GM19438 (cell line): ENCODE data around the gene NEU2.
"Not testable (repeated sequence)": the region's sequence is repeated elsewhere in the genome, so short reads cannot be mapped to it uniquely, and the experiment has no call there.

Source experiments
- ATAC-seq: cut with Tn5 transposase; IDR thresholded peaks from one replicate; pipeline ENCODE4 v1.9.1; 2021; ENCODE audit warnings: low read depth; ENCODE audit not compliant: unreplicated experiment

Gene NEU2

DNA sequence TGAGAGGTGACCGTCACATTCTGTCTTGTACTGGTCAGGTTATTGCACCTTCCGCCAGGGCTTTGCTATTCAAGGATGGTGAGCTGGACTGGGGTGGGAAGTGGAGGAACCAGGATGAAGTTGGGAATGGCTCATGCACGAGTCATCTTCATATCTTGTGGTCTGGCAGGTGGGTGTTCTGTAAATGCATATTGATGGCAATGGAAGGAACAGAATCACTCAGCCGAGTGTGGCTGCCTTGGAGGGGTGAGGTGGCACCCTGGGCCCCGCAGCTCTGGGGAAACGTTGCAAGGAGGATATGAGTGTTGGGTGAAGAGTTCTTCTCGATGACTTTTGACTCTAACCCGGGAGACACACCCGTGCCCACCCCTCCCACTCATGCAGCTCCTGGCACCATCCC lies 1.2 kb downstream of the NEU2 start:
- no peak for ATAC-seq

DNA sequence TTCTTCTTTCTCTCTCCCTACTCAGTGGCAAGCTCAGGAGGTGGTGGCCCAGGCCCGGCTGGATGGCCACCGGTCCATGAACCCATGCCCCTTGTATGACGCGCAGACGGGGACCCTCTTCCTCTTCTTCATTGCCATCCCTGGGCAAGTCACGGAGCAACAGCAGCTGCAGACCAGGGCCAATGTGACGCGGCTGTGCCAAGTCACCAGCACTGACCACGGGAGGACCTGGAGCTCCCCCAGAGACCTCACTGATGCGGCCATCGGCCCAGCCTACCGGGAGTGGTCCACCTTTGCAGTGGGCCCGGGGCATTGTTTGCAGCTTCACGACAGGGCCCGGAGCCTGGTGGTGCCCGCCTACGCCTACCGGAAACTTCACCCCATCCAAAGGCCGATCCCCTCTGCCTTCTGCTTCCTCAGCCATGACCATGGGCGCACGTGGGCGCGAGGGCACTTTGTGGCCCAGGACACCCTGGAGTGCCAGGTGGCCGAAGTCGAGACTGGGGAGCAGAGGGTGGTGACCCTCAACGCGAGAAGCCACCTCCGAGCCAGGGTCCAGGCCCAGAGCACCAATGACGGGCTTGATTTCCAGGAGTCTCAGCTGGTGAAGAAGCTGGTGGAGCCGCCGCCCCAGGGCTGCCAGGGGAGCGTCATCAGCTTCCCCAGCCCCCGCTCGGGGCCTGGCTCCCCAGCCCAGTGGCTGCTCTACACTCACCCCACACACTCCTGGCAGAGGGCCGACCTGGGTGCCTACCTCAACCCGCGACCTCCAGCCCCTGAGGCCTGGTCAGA lies 1.8 kb downstream of the NEU2 start:
- no peak for ATAC-seq

DNA sequence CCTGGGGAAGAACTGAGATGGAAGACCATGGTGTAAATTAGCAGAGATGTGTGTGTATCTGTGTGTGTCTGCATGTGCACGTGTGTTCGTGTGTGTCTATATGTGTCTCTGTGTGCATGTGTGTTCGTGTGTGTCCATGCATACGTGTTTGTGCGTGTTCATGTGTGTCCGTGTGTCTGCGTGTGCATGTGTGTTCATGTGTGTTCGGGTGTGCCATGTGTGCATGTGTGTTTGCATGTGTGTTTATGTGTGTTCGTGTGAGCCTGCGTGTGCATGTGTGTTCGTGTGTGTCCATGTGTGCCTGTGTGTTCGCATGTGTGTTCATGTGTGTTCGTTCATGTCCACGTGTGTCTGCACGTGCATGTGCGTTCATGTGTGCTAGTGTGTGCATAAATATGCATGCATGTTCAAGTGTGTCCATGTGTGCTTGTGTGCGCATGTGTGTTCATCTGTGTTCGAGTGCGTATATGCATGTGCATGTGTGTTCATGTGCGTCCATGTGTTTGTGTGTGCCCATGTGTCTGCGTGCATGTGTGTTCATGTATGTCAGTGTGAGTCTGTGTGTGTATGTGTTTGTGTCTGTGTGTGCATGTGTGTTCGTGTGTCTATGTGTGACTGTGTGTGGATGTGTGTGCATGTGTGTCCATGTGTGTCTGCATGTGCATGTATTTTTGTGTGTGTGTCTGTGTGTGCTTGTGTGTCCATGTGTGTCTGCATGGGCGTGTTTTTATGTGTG lies 3.1 kb downstream of the NEU2 start:
- ATAC-seq, result no peak

DNA sequence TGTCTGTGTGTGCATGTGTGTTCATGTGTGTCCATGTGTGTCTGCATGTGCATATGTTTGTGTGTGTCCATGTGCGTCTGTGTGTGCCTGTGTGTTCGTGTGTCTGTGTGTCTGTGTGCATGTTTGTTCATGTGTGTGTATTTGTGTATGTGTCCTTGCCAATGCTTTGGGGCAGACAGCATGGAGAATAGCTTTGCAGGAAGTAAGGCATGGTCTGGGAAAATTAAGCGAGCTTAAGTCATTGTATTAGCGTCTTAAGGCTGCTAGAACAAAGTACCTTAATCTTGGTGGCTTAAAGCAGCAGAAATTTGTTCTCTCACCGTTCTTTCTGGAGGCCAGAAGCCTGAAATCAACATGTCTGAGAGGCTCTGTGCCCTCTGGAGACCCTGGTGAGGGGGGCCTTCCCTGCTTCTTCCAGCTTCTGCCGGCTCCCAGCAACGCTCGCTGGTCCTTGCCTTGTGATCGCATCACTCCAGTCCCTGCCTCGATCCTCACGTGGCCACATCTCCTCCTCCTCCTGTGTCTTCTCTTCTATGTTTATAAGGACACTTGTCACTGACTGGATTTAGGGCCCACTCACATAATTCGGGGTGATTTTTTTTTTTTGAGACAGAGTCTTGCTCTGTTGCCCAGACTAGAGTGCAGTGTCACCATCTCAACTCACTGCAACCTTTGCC lies 3.8 kb downstream of the NEU2 start:
- no peak for ATAC-seq

DNA sequence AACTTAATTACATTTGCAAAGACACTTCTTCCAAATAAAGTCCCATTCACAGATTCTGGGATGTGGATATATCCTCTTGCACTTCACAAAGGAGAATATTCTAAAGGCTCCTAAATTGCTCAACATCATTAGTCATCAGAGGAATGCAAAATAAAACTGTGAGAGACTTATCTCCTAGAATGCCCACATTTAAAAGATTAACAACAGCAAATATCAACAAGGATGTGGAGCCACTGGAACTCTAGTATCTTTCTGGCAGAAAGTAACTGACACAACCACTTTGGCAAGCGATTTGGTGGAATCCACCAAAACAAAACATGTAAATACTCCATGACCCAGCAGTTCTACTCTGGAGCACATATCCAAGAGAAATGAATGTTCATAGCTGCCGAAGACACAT lies 4.6 kb downstream of the NEU2 start:
- ATAC-seq, result no peak

DNA sequence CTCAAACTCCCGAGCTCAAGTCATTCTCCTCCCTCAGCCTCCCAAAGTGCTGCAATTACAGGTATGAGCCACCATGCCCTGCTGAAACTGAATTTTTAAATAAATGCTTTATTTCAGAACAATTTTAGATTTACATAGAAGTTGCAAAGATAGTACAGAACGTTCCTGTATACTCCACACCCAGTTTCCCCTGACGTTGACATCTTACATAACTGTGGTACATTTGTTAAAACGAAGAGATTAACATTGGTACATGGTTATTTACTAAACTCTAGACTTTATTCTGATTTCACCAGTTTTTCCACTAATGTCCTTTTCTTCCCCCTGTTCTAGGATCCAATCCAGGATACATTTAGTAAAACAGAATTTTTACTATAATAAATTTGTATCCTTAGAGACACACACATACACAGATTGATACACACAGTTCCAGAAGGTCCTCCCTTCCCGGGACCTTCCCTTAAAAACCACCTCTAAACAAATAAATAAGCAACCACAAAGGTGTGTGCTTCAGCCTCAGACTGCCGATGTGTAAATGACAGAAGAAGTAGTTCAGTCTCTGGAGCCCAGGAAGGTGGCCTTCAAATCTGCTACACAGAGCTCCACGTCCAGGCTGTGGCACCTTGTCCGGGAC lies 6.9 kb downstream of the NEU2 start:
- ATAC-seq, result no peak

DNA sequence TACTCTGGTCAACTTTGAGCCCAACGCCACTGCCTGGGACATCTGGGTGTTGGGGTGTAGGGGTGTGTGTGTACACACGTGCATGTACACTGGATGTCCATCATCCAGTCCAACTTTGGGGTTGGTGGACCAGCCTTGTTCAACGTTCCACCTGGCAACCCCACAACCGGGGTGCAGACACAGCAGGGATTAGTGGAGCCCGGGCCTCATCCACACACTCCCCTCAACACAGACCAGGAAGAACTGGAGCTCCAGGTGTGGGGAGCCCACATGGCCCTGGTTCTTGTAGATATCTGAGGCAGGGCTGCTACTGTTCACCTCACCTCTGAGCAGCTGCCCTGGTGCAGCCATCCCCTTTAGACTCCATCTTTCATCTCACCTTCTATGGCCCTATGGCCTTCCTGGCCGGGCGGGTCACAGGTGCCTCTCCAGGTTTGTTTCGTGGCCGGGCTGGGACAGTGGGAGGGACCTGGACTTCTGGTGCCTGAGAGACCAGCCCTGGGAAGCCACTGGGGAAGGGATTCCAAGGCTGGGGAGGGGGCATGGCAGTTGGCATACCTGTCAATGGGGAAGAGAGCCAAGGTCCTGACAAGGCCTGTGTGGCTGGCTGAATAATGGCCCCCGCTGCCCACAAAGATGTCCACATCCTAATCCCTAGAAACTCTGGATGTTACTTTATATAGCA lies 7.5 kb downstream of the NEU2 start:
- no peak for ATAC-seq

DNA sequence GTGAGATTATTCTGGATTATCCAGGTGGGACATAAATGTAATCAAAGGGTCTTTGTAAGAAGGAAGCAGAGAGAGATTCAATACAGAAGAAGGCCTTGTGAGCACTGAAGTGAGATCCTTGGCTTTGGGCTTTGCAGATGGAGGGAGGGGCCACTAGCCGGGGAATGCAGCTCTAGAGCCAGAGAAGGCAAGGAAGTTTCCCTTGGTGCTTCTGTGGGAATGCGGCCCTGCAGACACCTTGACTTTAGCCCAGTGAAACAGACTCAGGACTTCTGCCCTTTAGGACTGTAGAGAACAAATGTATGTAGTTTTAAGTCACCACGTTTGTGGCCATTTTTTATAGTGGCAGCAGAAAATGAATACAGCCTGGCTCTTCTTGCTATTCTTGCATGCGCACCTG lies 8.1 kb downstream of the NEU2 start:
- no peak for ATAC-seq

DNA sequence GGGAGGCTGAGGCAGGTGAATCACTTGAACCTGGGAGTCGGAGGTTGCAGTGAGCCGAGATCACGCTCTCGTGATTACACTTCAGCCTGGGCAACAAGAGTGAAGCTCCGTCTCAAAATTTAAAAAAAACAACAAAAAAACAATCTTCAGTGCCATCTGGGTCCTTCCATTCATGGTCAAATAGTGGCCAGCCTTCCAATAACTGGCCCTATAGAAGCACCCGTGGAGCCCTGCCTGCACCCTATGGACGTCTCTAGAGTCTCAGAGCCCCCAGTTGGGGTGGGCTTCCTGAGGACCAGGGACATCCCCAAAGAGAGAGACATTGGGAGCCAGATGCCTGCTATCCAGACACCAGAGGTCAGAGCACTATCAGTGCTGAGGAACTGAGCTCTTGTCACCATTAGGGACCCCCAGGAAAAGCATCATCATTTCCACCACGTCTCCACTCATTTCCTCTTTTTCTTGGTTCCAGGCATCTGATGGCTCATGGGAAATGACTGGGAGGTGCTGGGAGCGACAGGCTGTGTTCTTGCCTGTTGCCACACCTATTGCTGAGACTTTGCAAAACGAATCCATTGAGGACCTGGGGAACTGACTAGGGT lies 9.4 kb downstream of the NEU2 start:
- no peak for ATAC-seq

- no peak for ATAC-seq
Measured at GRCh38 chr2:233042549-233042948, 10.1 kb downstream of the NEU2 start.

GRCh38 chr2:233044974-233045605 lies 12.6 kb downstream of the NEU2 start:
- no peak for ATAC-seq

- ATAC-seq, result no peak
Measured at GRCh38 chr2:233047206-233047605, 14.7 kb downstream of the NEU2 start.

- no peak for ATAC-seq
Measured at GRCh38 chr2:233047667-233048066, 15.2 kb downstream of the NEU2 start.

- ATAC-seq, result no peak
Measured at GRCh38 chr2:233048569-233049193, 16.2 kb downstream of the NEU2 start.

GRCh38 chr2:233049194-233049761 lies 16.8 kb downstream of the NEU2 start:
- no peak for ATAC-seq

- ATAC-seq, result no peak
Measured at GRCh38 chr2:233051241-233052149, 19.0 kb downstream of the NEU2 start.

GRCh38 chr2:233052517-233052916 lies 20.0 kb downstream of the NEU2 start:
- not testable (repeated sequence) for ATAC-seq
